Measurements from ENCODE around the gene CHIT1.
"Not testable (repeated sequence)": the region's sequence is repeated elsewhere in the genome, so short reads cannot be mapped to it uniquely, and the experiment has no call there.

The CHIT1 gene

GRCh38 chr1:203241708-203242107 is 12.2 kb upstream of the CHIT1 start:
- not testable (repeated sequence) for H3K4me3 Mint-ChIP-seq; DNase-seq; H3K9me3 Mint-ChIP-seq; H3K4me1 Mint-ChIP-seq (ENCODE audit: low read depth); H3K27ac Mint-ChIP-seq; H3K36me3 Mint-ChIP-seq (ENCODE audit: low read depth)
- H3K27me3 Mint-ChIP-seq, result peaks cover 28% of the 10 kb centered on the region

GRCh38 chr1:203239526-203240305 is 10.2 kb upstream of the CHIT1 start:
- H3K27ac Mint-ChIP-seq, result no peak overlapping the region
- H3K4me3 Mint-ChIP-seq, result no peak overlapping the region
- no peaks in the 10 kb centered on the region for H3K4me1 Mint-ChIP-seq (ENCODE audit: low read depth)
- H3K9me3 Mint-ChIP-seq, result peaks cover 10% of the 10 kb centered on the region
- H3K27me3 Mint-ChIP-seq, result peaks cover 28% of the 10 kb centered on the region
- DNase-seq, result no peak
- H3K36me3 Mint-ChIP-seq (ENCODE audit: low read depth), result no peaks in the 10 kb centered on the region

- Mint-ChIP-seq H3K9me3 (peaks cover 12% of the 10 kb centered on the region), H3K27me3 (peaks cover 28% of the 10 kb centered on the region), H3K36me3 (ENCODE audit: low read depth) (no peaks in the 10 kb centered on the region), H3K4me1 (ENCODE audit: low read depth) (no peaks in the 10 kb centered on the region), H3K27ac (no peak overlapping the region), H3K4me3 (no peak overlapping the region)
- DNase-seq, result no peak
Observed at GRCh38 chr1:203239081-203239480, 9.6 kb upstream of the CHIT1 start.

GRCh38 chr1:203238535-203238934 is 9.1 kb upstream of the CHIT1 start:
- H3K27ac Mint-ChIP-seq, result no peak overlapping the region
- no peak overlapping the region for H3K4me3 Mint-ChIP-seq
- no peak for DNase-seq
- no peaks in the 10 kb centered on the region for H3K36me3 Mint-ChIP-seq (ENCODE audit: low read depth)
- H3K9me3 Mint-ChIP-seq, result peaks cover 17% of the 10 kb centered on the region
- H3K4me1 Mint-ChIP-seq (ENCODE audit: low read depth), result no peaks in the 10 kb centered on the region
- peaks cover 32% of the 10 kb centered on the region for H3K27me3 Mint-ChIP-seq

- Mint-ChIP-seq H3K27me3 (peaks cover 29% of the 10 kb centered on the region), H3K9me3 (peaks cover 17% of the 10 kb centered on the region)
- not testable (repeated sequence) for DNase-seq; H3K4me3 Mint-ChIP-seq; H3K36me3 Mint-ChIP-seq (ENCODE audit: low read depth); H3K4me1 Mint-ChIP-seq (ENCODE audit: low read depth); H3K27ac Mint-ChIP-seq
Observed at GRCh38 chr1:203234901-203235300, 5.4 kb upstream of the CHIT1 start.

- no peaks in the 10 kb centered on the region for H3K36me3 Mint-ChIP-seq (ENCODE audit: low read depth)
- peaks cover 1% of the 10 kb centered on the region for H3K9me3 Mint-ChIP-seq
- no peaks in the 10 kb centered on the region for H3K4me1 Mint-ChIP-seq (ENCODE audit: low read depth)
- H3K27ac Mint-ChIP-seq, result no peak overlapping the region
- DNase-seq, result no peak
- H3K27me3 Mint-ChIP-seq, result peaks cover 20% of the 10 kb centered on the region
- no peak overlapping the region for H3K4me3 Mint-ChIP-seq
Observed at GRCh38 chr1:203228670-203229069, 803 bp downstream of the CHIT1 start.

- DNase-seq, result no peak
- Mint-ChIP-seq H3K27ac (no peak overlapping the region), H3K36me3 (ENCODE audit: low read depth) (no peaks in the 10 kb centered on the region), H3K27me3 (peaks cover 17% of the 10 kb centered on the region), H3K4me1 (ENCODE audit: low read depth) (no peaks in the 10 kb centered on the region), H3K4me3 (no peak overlapping the region), H3K9me3 (no peaks in the 10 kb centered on the region)
Observed at GRCh38 chr1:203227371-203228083, 1.9 kb downstream of the CHIT1 start.

- no peak overlapping the region for H3K27ac Mint-ChIP-seq
- no peaks in the 10 kb centered on the region for H3K4me1 Mint-ChIP-seq (ENCODE audit: low read depth)
- H3K27me3 Mint-ChIP-seq, result peaks cover 4% of the 10 kb centered on the region
- no peak overlapping the region for H3K4me3 Mint-ChIP-seq
- no peaks in the 10 kb centered on the region for H3K36me3 Mint-ChIP-seq (ENCODE audit: low read depth)
- no peak for DNase-seq
- no peaks in the 10 kb centered on the region for H3K9me3 Mint-ChIP-seq
Observed at GRCh38 chr1:203225071-203225470, 4.4 kb downstream of the CHIT1 start.

- no peaks in the 10 kb centered on the region for H3K36me3 Mint-ChIP-seq (ENCODE audit: low read depth)
- no peak overlapping the region for H3K4me3 Mint-ChIP-seq
- DNase-seq, result no peak
- H3K9me3 Mint-ChIP-seq, result no peaks in the 10 kb centered on the region
- no peaks in the 10 kb centered on the region for H3K4me1 Mint-ChIP-seq (ENCODE audit: low read depth)
- no peaks in the 10 kb centered on the region for H3K27me3 Mint-ChIP-seq
- no peak overlapping the region for H3K27ac Mint-ChIP-seq
Observed at GRCh38 chr1:203223012-203223775, 6.3 kb downstream of the CHIT1 start.

- peaks cover 13% of the 10 kb centered on the region for H3K27me3 Mint-ChIP-seq
- no peaks in the 10 kb centered on the region for H3K4me1 Mint-ChIP-seq (ENCODE audit: low read depth)
- H3K27ac Mint-ChIP-seq, result no peak overlapping the region
- no peaks in the 10 kb centered on the region for H3K36me3 Mint-ChIP-seq (ENCODE audit: low read depth)
- no peak overlapping the region for H3K4me3 Mint-ChIP-seq
- no peak for DNase-seq
- H3K9me3 Mint-ChIP-seq, result no peaks in the 10 kb centered on the region
Observed at GRCh38 chr1:203219934-203220333, 9.5 kb downstream of the CHIT1 start.

- Mint-ChIP-seq H3K4me1 (ENCODE audit: low read depth) (no peaks in the 10 kb centered on the region), H3K36me3 (ENCODE audit: low read depth) (no peaks in the 10 kb centered on the region), H3K27me3 (peaks cover 13% of the 10 kb centered on the region), H3K27ac (no peak overlapping the region), H3K4me3 (no peak overlapping the region), H3K9me3 (no peaks in the 10 kb centered on the region)
- no peak for DNase-seq
Observed at GRCh38 chr1:203219171-203219570, 10.3 kb downstream of the CHIT1 start.

GRCh38 chr1:203217668-203218067 is 11.8 kb downstream of the CHIT1 start:
- Mint-ChIP-seq H3K27me3 (peaks cover 13% of the 10 kb centered on the region), H3K36me3 (ENCODE audit: low read depth) (no peaks in the 10 kb centered on the region), H3K4me1 (ENCODE audit: low read depth) (no peaks in the 10 kb centered on the region), H3K4me3 (no peak overlapping the region), H3K27ac (no peak overlapping the region), H3K9me3 (no peaks in the 10 kb centered on the region)
- no peak for DNase-seq

GRCh38 chr1:203217139-203217655 is 12.3 kb downstream of the CHIT1 start:
- Mint-ChIP-seq H3K9me3 (no peaks in the 10 kb centered on the region), H3K27ac (no peak overlapping the region), H3K4me1 (ENCODE audit: low read depth) (no peaks in the 10 kb centered on the region), H3K27me3 (peaks cover 13% of the 10 kb centered on the region), H3K4me3 (no peak overlapping the region), H3K36me3 (ENCODE audit: low read depth) (no peaks in the 10 kb centered on the region)
- DNase-seq, result no peak

GRCh38 chr1:203216274-203217138 is 13.0 kb downstream of the CHIT1 start:
- peak; percentile 62 for DNase-seq
- Mint-ChIP-seq H3K36me3 (ENCODE audit: low read depth) (no peaks in the 10 kb centered on the region), H3K4me1 (ENCODE audit: low read depth) (no peaks in the 10 kb centered on the region), H3K9me3 (no peaks in the 10 kb centered on the region), H3K27ac (no peak overlapping the region), H3K27me3 (peaks cover 13% of the 10 kb centered on the region), H3K4me3 (no peak overlapping the region)
